Ramos (cell line): Measurements from ENCODE around the gene ARFGEF2.

ENCODE experiments used
- in situ Hi-C: fragments of 300-500 bp; cut with MboI; formaldehyde crosslinking; loops from one replicate; pipeline ENCODE4 v1.14.3; 2022; ENCODE audit warnings: low sequenced_read_pairs; ENCODE audit not compliant: unreplicated experiment

ARFGEF2 gene

DNA sequence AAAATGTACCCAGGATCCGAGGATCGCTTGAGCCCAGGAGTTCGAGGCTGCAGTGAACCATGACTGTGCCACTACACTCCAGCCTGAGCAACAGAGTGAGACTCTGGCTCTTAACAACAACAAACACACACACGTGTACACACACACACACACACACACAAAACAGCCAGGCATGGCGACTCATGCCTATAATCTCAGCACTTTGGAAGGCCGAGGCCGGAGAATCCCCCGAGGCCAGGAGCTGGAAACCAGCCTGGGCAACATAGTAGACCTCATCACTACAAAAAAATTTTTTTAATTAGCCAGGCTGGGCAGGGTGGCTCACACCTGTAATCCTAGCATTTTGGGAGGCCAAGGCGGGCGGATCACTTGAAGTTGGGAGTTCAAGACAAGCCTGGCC lies 23.3 kb upstream of the ARFGEF2 start:
- in situ Hi-C loops, result no loop called here

DNA sequence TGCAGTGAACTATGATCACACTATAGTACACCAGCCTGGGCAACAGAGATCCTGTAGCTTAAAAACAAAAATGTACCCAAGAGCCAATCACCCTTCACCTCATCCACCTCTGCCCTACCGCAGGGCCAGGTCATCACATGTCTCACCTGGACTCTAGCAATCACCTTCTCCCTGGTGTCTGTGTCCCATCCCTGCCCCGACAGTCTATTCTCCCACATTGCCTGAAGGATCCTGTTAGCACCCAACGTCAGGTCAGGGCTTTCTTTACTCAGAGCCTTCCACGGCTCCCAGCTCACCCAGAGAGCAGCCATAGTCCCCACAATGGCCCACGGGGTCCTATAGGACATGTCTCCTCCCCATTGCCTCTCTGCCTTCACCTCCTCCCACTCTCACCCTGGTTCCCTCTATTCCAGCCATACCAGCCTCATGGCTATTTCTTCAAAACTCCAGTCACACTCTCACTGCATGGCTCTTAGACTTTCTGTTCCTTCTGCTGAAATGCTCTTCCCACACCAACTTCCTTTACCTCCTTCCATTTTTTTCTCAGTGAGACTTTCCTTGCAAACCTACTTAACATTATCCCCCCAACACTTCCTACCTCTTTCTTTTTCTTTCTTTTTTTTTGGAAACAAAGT lies 22.5 kb upstream of the ARFGEF2 start:
- in situ Hi-C loops, result no loop called here

DNA sequence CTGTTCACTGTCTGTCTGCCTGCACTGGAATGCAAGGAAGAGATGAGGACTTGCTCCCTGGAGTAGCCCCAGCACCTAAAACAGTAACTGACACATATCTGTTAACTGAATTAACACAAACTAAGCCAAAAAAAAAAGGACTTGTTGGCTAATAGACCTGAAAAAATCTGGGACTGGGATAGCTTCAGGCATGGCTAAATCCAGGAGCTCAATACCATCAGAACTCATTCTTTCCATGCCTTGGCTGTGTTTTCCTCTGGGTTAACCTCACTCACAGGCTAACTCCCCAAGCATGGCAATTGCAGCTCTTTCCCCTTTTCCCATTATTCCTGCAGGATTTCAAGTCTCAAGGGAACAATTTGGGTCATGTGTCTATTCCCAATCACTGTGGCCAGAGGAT lies 21.6 kb upstream of the ARFGEF2 start:
- in situ Hi-C loops, result no loop called here

DNA sequence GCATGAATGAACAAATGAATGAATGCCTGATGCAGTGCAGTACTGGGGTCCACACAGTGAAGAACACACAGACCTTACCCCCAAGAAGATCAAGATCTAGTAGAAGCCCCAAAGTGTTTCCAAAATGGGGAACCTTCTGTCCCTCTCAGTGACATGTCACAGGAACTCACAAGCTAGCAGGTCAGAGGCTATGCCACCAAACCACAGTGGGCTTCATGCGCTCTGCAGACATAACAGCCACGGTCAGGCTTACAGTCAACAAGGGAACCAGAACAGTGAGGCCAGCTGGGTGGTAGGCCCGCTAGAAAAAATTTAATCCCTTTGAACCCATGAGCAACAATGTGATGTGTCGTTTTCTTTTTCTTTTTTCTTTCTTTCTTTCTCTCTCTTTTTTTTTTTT lies 20.2 kb upstream of the ARFGEF2 start:
- in situ Hi-C loops, result no loop called here

DNA sequence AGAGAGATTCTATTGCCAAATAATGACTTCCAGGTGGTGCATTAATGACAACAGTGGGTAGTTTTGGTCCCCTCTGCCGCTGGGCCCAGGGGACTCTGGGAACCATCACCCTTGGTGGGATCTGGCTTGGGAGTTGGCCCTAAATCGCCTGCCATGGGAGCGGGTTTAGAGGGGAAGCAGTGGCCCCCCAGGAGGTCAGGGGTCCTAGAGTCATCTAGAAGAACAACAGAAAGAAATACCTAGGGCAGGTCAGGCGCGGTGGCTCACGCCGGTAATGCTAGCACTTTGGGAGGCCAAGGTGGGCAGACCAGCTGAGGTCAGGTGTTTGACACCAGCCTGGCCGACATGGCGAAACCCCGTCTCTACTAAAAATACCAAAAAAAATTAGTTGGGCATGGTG lies 17.8 kb upstream of the ARFGEF2 start:
- in situ Hi-C loops, result no loop called here

DNA sequence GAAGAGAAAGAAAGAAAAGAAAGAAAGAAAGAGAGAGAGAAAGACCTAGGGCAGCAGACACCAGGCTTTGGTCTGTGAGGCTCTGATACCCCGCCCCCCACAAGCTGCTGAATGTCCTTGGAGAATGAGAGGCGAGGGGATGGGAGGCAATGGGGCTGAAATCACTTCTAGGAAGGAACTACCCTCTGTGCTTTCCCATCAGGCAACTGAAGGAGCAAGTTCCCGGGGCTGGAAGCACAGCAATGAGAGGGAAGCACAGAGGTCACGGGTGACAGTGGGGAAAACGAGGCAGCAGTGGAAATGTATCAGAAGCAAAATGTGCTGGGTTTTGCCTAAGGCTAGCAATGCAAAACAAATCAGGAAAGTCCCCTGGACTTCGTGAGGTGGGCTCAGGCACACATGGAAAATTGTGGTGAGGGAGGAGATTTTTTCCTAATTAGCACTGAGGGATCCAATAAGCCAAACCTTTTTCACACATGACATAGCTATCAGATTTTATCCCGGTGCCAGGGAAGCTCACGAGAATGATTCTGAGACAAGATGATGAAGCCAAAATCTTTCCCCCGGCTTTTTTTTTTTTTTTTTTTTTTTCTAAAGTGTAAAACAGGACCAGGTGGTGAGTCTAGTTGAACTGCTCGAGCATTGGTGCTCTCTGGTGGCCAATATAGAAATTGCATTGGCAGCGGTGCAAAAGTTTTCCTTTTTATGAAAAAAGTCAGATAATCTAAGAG lies 16.8 kb upstream of the ARFGEF2 start:
- in situ Hi-C loops, result loop anchor here (5.0 kb wide), 1 partner anchor 247 kb away; no protein-coding TSS in a partner anchor

DNA sequence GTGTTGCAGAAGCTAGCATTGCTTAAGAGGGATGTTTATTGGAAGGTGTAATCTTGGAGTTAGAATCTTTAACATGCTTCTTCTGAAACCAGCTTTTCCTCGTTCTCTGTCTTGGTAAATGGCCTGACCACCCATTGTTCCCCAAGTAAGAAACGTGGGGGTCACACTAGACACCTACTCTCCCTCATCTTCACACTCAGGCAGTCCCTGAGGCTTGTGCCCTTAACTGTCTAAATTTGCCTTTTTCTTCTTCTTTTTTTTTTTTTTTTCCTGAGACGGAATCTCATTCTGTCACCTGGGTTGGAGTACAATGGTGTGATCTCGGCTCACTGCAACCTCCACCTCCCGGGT lies 16.2 kb upstream of the ARFGEF2 start:
- in situ Hi-C loops, result loop anchor here (5.0 kb wide), 1 partner anchor 248 kb away; no protein-coding TSS in a partner anchor

DNA sequence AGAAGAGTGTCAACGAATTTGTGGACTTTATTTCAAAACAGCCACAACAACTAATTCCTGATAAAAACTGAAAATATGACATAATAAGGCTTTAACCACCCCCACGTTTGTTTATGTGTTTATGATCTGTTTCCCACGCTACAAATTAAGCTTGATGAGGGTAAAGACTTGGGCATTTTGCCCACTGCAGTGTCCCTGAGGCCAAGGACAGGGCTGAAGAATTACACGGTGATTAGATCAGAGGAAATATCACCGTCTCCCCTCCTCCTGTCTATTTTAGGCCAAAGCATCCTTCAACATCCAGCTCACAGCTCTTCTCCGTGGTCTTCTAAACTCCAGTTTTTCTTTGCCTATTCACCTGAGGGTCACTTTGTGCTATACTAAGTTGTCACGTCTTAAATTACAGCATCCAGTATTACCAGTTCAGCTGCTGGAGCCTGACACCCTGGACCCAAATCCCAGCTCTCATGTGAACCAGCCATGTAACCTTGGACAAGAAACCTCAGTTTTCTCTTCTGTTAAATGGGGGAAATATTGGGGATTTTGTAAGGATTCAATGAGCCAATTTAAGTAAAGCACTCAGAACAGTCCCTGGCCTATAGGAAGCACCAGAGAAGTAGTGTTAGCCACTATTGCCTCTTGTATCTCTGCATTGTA lies 15.2 kb upstream of the ARFGEF2 start:
- in situ Hi-C loops, result loop anchor here (5.0 kb wide), 1 partner anchor 249 kb away; no protein-coding TSS in a partner anchor

DNA sequence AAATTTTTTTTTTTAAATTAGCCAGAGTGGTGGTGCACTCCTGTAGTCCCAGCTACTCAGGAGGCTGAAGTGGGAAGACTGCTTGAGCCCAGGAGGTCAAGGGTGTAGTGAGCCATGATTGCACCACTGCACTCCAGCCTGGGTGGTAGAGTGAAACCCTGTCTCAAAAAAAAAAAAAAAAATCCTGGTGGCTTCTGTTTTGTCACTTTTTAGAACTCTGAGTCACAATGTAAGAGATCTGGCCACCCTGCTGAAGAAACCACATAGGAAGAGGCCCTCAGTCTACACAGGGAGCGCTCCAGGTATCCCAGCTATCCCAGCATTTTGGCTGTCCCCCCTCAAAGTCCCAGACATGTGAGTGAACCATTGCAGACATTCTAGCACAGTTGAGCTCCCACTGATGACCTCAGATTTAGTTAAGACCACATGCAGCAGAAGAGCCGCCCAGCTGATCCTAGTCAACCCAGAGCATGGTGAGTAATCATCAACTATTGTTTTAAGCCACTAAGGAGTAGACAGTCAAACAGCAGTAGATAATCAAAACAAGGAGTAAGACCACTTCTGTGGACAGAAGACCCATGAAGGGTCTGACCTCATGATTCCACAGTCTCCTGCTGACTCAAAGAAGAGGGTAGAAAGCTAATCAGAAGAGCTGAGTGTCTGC lies 12.7 kb upstream of the ARFGEF2 start:
- in situ Hi-C loops, result loop anchor here (5.0 kb wide), 1 partner anchor 251 kb away; no protein-coding TSS in a partner anchor

DNA sequence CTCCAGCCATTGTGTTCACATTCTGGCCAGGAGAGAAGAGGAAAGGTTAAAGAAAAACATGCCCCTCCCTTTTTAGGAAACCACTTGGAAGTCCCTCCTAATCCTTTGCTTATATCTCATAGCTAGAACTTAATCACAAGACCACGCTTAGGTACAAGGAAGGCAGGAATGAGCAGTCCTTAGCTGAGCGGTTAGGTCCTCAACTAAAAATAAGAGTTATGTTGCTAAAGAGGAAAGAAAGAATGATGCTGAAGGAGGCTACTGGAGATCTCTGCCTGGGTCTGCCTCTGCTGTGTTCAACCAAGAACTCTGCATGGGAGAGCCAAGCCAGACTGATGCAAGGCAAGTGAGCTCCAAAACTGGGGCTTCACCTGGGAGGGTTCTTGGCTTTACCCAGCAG lies 11.6 kb upstream of the ARFGEF2 start:
- in situ Hi-C loops, result loop anchor here (5.0 kb wide), 1 partner anchor 253 kb away; no protein-coding TSS in a partner anchor

DNA sequence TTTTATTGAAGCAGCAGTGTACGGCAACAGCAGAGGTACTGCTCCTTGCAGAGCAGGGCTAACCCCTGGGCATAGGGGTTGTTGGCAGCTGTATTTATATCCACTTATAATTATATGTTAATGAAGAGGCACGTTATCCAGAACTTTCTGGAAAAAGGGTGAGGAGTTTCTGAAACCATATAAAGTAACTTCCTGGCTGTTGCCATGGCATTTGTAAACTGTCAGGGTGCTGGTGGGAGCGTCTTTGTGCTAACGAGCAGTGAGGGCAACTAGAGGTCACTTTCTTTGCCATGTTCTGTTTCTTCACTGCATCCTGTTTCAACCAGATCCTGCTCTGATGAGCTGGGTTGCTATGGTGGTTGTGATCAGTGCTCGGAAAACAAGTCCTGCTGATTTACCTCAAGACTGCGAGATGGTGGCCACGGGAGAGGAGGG lies 11.1 kb upstream of the ARFGEF2 start:
- in situ Hi-C loops, result no loop called here

DNA sequence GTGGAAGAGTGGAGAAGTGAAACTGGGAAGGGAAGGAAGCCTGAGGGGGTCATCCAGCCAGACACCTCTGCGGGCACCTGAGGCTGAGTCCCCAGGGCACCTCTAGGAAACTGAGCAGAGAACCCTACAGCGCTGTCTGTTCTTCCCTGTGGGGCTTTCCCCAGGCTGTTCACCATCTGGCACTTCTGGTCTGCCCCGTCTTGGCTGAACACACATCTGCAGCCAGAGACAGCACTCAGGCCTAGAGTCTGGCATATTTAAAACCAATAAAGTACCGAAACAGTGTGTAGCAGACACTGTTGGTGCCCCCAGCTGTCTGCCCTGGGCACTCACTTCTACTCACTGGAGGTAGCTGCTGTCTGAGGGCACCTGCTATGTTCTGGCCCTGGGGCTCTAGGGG lies 9.4 kb upstream of the ARFGEF2 start:
- in situ Hi-C loops, result no loop called here

DNA sequence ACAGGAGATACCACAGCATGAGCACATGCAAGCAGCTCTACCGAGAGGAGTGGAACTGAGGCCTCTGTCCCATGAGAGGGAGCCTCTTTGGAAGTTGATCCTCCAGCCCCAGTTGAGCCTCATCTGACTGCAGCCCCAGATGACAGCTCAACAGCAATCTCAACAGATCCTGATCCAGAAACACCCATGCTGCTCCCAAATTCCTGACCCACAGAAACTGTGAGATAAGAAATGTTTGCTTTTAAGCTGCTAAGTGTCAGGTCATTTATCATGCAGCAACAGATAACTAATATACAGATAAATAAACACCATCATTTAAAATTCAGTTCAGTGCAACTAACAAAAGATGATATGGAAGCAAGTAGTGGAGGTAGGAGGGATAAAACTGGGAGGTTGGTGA lies 4.8 kb upstream of the ARFGEF2 start:
- in situ Hi-C loops, result no loop called here

DNA sequence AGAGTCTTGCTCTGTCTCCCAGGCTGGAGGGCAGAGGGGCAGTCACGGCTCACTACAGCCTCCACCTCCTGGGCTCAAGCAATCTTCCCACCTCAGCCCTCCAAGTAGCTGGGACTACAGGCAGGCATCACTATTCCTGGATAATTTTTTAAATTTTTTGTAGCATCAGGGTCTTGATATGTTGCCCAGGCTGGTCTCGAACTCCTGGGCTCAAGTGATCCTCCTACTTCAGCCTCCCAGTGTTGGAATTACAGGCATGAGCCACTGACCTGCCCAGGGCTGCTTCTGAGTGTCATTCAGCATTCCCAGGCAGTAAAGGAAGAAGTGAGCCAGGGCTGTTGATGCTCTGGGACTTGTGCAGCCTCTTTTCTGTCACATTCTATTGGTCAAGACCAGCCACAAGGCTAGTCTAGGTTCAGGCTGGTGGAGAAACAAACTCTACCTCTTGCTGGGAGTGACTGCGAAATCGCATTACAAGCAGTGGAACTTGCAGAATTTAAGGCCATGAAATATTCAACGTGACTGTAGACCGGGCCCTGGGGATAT lies 2.1 kb upstream of the ARFGEF2 start:
- in situ Hi-C loops, result no loop called here

DNA sequence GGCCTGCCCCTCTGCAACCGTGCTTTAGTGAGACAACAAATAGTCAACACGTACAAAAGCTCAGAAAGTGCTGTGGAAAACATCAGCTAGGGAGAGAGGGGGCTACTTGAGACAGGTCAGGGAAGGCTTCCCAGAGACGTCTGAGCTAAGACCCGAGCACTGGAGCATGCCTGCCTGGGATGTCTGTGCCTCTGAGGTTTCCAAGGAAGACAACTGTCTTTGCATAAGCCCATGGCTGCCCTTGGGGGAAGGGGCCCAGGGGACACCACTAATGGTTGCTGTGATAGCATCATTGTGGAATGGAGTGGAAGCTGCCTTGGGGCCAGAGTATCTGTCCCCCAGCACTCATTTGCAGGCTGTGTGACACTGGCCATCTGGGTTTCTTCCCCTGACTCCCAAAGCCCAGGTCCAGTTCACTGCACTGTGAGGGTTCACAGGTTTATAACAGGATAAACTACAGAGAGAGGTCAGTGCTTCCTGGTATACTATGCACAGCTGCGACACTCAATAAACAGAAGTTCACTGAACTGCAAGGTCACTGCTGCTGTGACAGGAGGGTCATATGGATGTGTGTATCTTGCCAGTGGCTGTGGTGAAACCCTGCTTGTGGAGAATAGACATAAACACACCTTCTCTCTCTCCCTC lies 1.5 kb upstream of the ARFGEF2 start:
- in situ Hi-C loops, result no loop called here

DNA sequence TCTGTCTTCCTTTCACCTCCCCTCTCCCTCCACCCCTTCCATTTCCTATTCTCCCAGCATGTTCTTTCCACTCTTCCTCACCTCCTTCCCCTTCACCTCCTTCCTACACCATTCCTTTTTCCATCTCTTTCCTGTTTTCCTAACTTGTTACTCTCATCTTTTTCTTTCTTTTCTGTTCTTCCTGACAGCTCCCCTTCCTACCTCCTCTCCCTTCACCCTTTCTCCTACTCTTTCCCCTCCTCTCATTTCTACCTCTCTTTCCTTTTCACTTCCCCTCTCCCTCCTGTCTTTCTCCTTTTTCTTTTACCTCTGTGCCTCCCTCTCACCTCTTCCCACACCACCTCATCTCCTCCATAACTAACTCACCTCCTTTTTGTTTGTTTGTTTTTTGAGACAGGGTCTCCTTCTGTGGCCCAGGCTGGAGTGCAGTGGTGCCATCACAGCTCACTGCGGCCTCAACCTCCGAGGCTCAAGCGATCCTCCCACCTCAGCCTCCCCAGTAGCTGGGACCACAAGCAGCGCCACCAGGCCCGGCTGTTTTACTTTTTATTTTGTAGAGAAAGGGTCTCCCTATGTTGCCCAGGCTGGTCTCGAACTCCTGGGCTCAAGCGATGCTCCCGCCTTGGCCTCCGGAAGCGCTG lies 864 bp upstream of the ARFGEF2 start:
- in situ Hi-C loops, result no loop called here

DNA sequence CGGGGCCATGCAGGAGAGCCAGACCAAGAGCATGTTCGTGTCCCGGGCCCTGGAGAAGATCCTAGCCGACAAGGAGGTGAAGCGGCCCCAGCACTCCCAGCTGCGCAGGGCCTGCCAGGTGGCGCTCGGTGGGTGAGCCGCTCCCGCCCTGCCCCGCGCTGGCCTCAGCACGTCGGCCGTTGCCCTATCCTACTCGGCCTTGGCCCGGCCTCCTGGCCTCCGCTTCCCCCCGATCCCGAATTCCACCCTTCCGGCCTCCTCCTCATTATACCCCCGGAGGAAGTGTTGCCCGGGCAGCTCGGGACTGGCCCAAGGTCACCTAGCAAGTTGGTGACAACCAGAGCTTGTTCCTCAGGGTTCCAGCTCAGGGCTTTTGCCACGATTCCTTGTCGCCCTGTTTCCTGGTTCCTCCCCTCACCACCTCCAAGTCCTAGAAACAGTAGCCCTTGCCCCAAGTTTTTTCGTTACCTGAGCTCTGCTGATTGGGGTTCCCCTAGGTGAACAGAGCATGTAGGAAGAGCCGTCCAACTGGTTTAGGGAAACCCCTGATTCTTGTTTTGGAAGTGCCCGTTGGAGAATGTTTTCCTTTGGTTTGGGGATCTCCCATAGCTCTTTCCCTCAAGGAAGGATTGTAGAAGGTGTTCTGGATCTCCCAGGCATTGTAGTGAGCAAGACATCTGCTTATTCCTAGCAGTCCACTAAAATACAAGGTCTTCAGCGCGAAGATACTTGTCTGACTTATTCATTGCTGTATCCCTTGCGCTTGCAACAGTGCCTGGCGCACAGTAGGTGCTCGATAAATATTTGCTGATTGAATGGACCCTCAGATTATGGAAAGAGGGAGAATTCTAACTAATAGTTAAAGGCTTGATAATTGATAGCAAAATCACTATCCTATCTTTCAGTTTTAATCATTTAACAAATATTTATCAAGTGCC lies 641 bp downstream of the ARFGEF2 start:
- in situ Hi-C loops, result no loop called here

DNA sequence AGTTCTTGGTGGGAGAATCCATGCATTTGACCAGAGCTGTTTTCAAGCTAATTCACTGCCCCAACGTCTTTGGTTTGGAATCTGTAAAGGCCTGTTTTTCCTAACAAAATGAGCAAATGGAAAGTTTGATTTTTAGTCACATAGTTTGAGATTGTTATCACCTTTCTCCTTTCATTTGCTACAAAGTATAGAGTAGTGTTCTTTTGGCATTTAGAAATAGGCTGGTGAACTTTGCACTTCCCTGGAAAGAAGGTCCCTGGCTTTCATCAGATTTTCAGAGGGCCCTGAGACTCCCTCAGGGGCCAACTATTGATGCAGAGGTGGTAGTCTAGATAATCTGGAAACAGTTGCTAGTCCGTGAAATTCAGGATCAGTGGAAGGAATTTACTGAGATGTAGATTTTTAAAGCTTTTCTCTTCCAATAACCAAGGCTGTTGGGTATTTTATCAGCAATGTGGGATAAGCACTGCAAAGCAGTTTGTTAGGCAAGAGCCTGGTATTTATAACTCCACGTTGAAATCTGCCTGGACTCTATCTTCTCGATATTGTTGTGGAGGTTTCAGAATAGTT lies 1.7 kb downstream of the ARFGEF2 start:
- in situ Hi-C loops, result no loop called here
